ENCODE results near the gene NKG7. TPM values are rescaled to one million over a fixed set of nuclear protein-coding genes. Genes with fewer than 3 reads are reported as not detected.

Gene NKG7
- total RNA-seq, 4 donors from 2014 or later, result 0.58 to 2.0 (median 0.67) TPM; not detected in 1

GRCh38 chr19:51323481-51324166 lies 48.8 kb downstream of the NKG7 start:
- no peaks in the 10 kb centered on the region for H3K36me3 ChIP-seq
- no peak overlapping the region for H3K27ac ChIP-seq
- no peak overlapping the region for H3K4me3 ChIP-seq
- H3K27me3 ChIP-seq, result peaks cover 92% of the 10 kb centered on the region
- H3K4me1 ChIP-seq, result peaks cover 0 to 13% (median 0%) of the 10 kb centered on the region in 3 donors
- 49% methylated on average over 6 of the region's 29 CpGs; no CpG with 5 or more reads in 1 of the 2 donors for WGBS, 2 donors (ENCODE audit: low coverage in 1 of 2)
- TF ChIP-seq POLR2AphosphoS5 (IDR thresholded peaks at IDR 0.05), result no peak
- no peak for TF ChIP-seq CTCF (IDR thresholded peaks at IDR 0.05)
- TF ChIP-seq EP300 (IDR thresholded peaks at IDR 0.05), result no peak
- no peak for TF ChIP-seq POLR2A (IDR thresholded peaks at IDR 0.05)
- no peaks in the 10 kb centered on the region for H3K9me3 ChIP-seq
- no peak for ATAC-seq

- Histone ChIP-seq H3K9me3 (no peaks in the 10 kb centered on the region), H3K27me3 (peaks cover 92% of the 10 kb centered on the region), H3K27ac (no peak overlapping the region), H3K36me3 (no peaks in the 10 kb centered on the region), H3K4me1 (peaks cover 0 to under 1% (median 0%) of the 10 kb centered on the region in 3 donors), H3K4me3 (no peak overlapping the region)
- no peak for TF ChIP-seq POLR2AphosphoS5 (IDR thresholded peaks at IDR 0.05)
- no peak for TF ChIP-seq EP300 (IDR thresholded peaks at IDR 0.05)
- TF ChIP-seq CTCF (IDR thresholded peaks at IDR 0.05), result no peak
- no peak for TF ChIP-seq POLR2A (IDR thresholded peaks at IDR 0.05)
- WGBS, 2 donors (ENCODE audit: low coverage in 1 of 2), result 100% methylated on average over 1 of the region's 14 CpGs; no CpG with 5 or more reads in 1 of the 2 donors
- ATAC-seq, result no peak
Observed at GRCh38 chr19:51321799-51322198, 50.7 kb downstream of the NKG7 start.

Other genes starting within 250 kb of the NKG7 start
- 1 to 10 TPM in 3 of 4 donors, under 1 TPM in 1; 0.62 to 9.2 (median 4.0) TPM for gene SIGLEC9, start 247.7 kb downstream of the NKG7 start, total RNA-seq
- gene SIGLEC7, start 230.4 kb downstream of the NKG7 start, total RNA-seq, result 1 to 10 TPM in 2 of 4 donors, under 1 TPM in 1, not detected in 1; 0.46 to 4.4 (median 2.8) TPM
- 1 to 10 TPM; 1.8 to 7.0 (median 2.8) TPM for gene CD33, start 147.6 kb downstream of the NKG7 start, total RNA-seq
- not detected for gene SIGLECL1, start 121.6 kb downstream of the NKG7 start, total RNA-seq
- gene IGLON5, start 61.0 kb downstream of the NKG7 start, total RNA-seq, result not detected
- gene VSIG10L, start 30.5 kb downstream of the NKG7 start, total RNA-seq, result 1 to 10 TPM; 1.5 to 3.6 (median 2.5) TPM
- 100 to 1,000 TPM in 2 of 4 donors, 10 to 100 TPM in 2; 96.2 to 136 (median 103) TPM for gene ETFB, start 6.3 kb downstream of the NKG7 start, total RNA-seq
- not detected for gene CLDND2, start 3.7 kb downstream of the NKG7 start, total RNA-seq
- gene LIM2, start 15.3 kb upstream of the NKG7 start, total RNA-seq, result not detected
- not detected for gene C19orf84, start 17.9 kb upstream of the NKG7 start, total RNA-seq
- gene SIGLEC10, start 45.0 kb upstream of the NKG7 start, total RNA-seq, result 1 to 10 TPM; 1.1 to 6.9 (median 3.2) TPM
- gene SIGLEC8, start 85.8 kb upstream of the NKG7 start, total RNA-seq, result 1 to 10 TPM in 1 of 4 donors, under 1 TPM in 2, not detected in 1; 0.25 to 1.4 (median 0.54) TPM
- not detected for gene CEACAM18, start 105.9 kb upstream of the NKG7 start, total RNA-seq
- under 1 TPM in 2 of 4 donors, not detected in 2; 0.31 to 0.85 TPM for gene SIGLEC12, start 129.1 kb upstream of the NKG7 start, total RNA-seq
- gene SIGLEC6, start 159.0 kb upstream of the NKG7 start, total RNA-seq, result 1 to 10 TPM in 3 of 4 donors, under 1 TPM in 1; 0.59 to 3.9 (median 3.1) TPM
- gene ZNF175, start 198.6 kb upstream of the NKG7 start, total RNA-seq, result 10 to 100 TPM in 1 of 4 donors, 1 to 10 TPM in 3; 6.5 to 12.8 (median 7.3) TPM

All from gastroesophageal sphincter (tissue), 4 donors.